Measurements from ENCODE around the gene TRIM15. TPM values are rescaled to one million over a fixed set of nuclear protein-coding genes. Genes with fewer than 3 reads are reported as not detected.
A peak's percentile ranks its signal among the peaks of the same experiment; 100 is the strongest.

The TRIM15 gene
- total RNA-seq, 3 donors from 2014 or later: 37.2 to 73.2 (median 51.4) TPM

DNA sequence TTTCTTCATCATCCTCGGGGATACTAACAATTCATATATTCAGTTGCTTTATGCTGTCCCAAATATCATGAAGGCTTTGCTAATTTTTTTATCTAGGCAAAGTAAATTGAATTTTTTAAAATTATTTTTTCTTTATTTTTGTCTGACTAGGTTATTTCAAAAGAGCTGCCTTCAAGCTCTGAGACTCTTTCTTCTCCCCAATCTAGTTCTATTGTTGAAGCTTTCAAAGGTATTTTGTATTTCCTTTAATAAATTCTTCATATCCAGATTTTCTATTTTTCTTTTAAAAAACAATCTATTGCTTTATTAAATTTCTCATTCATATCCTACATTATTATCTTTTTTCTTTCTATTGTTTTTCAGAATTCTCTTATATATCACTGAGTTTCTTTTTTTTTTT lies 16.8 kb downstream of the TRIM15 start:
- Histone ChIP-seq H3K9me3 (peaks cover 4% of the 10 kb centered on the region), H3K36me3 (ENCODE audit: low read depth) (no peaks in the 10 kb centered on the region), H3K4me1 (ENCODE audit: low read depth) (no peaks in the 10 kb centered on the region), H3K4me3 (no peak overlapping the region)
- intact Hi-C loops (cut with DNase I, micrococcal nuclease): no loop called here
- DNase-seq (no peak), ATAC-seq (no peak)
- TF ChIP-seq, protein P1, sequence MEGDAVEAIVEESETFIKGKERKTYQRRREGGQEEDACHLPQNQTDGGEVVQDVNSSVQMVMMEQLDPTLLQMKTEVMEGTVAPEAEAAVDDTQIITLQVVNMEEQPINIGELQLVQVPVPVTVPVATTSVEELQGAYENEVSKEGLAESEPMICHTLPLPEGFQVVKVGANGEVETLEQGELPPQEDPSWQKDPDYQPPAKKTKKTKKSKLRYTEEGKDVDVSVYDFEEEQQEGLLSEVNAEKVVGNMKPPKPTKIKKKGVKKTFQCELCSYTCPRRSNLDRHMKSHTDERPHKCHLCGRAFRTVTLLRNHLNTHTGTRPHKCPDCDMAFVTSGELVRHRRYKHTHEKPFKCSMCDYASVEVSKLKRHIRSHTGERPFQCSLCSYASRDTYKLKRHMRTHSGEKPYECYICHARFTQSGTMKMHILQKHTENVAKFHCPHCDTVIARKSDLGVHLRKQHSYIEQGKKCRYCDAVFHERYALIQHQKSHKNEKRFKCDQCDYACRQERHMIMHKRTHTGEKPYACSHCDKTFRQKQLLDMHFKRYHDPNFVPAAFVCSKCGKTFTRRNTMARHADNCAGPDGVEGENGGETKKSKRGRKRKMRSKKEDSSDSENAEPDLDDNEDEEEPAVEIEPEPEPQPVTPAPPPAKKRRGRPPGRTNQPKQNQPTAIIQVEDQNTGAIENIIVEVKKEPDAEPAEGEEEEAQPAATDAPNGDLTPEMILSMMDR (IDR thresholded peaks at IDR 0.05): no peak

DNA sequence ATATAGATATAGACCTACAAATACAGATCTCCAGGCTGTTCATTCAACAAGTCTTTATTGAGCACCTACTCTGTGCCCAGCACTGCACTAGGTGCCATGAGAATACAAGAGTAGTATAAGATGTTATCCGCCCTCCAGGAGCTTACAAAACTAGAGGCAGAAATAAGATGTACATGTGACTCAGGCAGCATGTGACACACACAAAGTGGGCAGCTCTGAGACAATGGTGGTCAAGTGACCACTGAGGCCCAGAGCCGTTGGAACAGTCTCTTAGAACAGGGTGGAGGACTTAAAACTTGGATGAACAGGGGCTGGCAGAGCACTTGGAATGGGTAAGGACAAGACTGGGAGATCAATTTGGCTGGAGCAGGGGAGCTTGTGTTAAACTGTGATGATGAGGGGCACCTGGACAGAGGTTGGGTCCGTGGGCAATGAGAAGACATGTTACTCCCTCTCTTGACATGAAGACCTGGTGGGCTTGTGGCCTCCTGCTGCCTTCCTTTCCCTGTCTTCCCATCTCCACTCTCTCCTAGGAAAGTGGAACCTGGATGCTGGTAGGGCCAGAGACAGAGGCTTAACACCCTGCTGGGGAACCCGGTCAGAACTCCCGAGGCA lies 21.2 kb downstream of the TRIM15 start:
- Histone ChIP-seq H3K36me3 (ENCODE audit: low read depth) (peaks cover 10% of the 10 kb centered on the region), H3K9me3 (peaks cover 3% of the 10 kb centered on the region), H3K4me1 (ENCODE audit: low read depth) (no peaks in the 10 kb centered on the region), H3K4me3 (no peak overlapping the region)
- intact Hi-C loops (cut with DNase I, micrococcal nuclease): no loop called here
- ATAC-seq (peak; percentile 17), DNase-seq (no peak)
- TF ChIP-seq, protein P1 (IDR thresholded peaks at IDR 0.05): no peak

DNA sequence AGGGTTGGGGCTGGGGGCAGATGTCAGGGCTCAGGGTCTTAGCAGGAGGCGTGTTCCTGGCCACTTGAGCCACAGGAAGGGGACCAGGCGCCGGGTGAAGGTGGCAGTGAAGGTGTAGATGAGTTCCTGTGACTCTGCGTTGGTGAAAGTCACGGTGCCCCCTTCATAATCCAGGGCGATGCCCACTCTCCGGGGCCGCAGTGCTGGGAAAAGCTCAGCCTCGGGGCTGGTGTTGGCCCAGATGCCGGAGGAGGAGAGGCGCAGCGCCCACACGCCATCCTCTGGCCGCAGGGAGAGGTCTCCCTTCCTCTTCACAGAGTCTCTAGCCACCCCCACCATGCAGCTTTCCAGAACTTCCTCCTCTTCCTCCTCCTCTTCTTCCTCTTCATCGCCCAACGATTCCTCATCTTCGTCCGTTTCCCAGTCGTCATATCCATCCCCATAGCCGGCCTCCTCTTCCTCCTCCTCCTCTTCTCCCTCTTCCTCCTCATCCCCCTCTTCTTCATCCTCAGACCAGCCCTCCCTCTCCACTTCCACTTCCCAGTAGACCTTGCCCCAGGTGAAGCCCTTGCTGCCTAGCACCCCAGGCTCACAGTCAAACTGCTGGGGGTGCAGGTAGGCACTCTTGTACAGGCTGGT lies 22.6 kb downstream of the TRIM15 start:
- DNase-seq (no peak), ATAC-seq (no peak)
- Histone ChIP-seq H3K4me3 (no peak overlapping the region), H3K4me1 (ENCODE audit: low read depth) (no peaks in the 10 kb centered on the region), H3K9me3 (no peaks in the 10 kb centered on the region), H3K36me3 (ENCODE audit: low read depth) (peaks cover 10% of the 10 kb centered on the region)
- intact Hi-C loops (cut with DNase I, micrococcal nuclease): no loop called here
- TF ChIP-seq, protein P1 (IDR thresholded peaks at IDR 0.05): no peak

DNA sequence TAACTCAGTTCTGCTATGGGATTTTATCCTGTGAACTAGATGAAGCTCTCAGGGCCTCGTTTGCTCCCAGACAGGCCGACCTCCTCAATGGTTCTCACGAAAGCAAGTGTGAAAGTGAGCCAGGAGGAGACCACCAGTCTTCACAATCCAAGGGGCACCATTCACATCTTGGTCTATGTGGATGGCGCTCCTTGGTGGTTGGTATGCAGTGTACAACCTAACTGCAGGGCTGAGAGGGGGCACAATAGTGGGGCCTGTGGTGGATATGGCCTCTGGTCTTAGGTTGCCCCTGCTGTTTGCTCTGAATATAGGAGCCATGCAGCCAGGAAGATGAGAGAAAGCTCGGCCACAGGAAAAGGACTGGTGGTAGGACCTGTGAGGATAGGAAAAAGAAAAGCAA lies 25.2 kb downstream of the TRIM15 start:
- ATAC-seq: no peak
- intact Hi-C loops (cut with DNase I, micrococcal nuclease): no loop called here
- H3K9me3 ChIP-seq: no peaks in the 10 kb centered on the region

DNA sequence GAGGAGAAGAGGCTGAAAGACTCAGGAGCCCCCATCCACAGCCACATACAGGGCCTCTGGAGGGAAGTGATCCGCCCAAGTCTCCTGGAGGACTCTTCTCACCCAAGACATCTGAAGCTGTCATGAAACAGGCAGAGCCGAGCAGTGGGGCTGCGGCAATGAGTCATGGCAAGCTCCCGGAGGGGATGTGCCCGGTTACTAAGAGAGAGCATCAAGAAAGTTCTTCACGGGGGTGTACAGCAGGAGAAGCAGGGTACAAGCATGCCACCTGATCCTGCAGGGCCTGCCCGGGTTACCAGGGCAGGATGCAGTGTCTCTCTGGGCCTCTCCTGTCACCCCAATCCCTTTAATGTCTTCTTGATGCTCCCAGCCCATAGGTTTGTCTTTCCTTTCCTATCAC lies 28.7 kb downstream of the TRIM15 start:
- Histone ChIP-seq H3K4me3 (no peak overlapping the region), H3K4me1 (ENCODE audit: low read depth) (no peaks in the 10 kb centered on the region), H3K9me3 (no peaks in the 10 kb centered on the region), H3K36me3 (ENCODE audit: low read depth) (peaks cover 10% of the 10 kb centered on the region)
- TF ChIP-seq, protein P1 (IDR thresholded peaks at IDR 0.05): no peak
- ATAC-seq (no peak), DNase-seq (no peak)
- intact Hi-C loops (cut with DNase I, micrococcal nuclease): no loop called here

More for the DNA sequence above, 25.2 kb downstream of the TRIM15 start:
- no peaks in the 10 kb centered on the region for H3K4me1 ChIP-seq (ENCODE audit: low read depth)
- TF ChIP-seq, protein P1 (IDR thresholded peaks at IDR 0.05): no peak
- H3K4me3 ChIP-seq: no peak overlapping the region
- H3K36me3 ChIP-seq (ENCODE audit: low read depth): peaks cover 10% of the 10 kb centered on the region
- no peak for DNase-seq

All from mucosa of descending colon (tissue), 3 donors.